Mesothelial cell of epicardium (in vitro differentiated cells): ENCODE data around the gene SUSD2. TPM values are rescaled to one million over a fixed set of nuclear protein-coding genes. Genes with fewer than 3 reads are reported as not detected.

ENCODE experiments used
- DNase-seq, 2 experiments: peaks; one replicate each; pipeline ENCODE4 v3.0.0; 2021; ENCODE audit warnings: low spot score in 2 of 2; ENCODE audit not compliant: unreplicated experiment in 2 of 2
- H3K27ac Mint-ChIP-seq: 2 replicates; pipeline ENCODE4 v1.8.0; 2021; ENCODE audit warnings: mixed read lengths
- H3K27me3 Mint-ChIP-seq: 2 replicates; pipeline ENCODE4 v1.8.0; 2021; ENCODE audit warnings: low read depth, mixed read lengths
- H3K36me3 Mint-ChIP-seq: 2 replicates; pipeline ENCODE4 v1.8.0; 2021; ENCODE audit warnings: mixed read lengths
- H3K4me1 Mint-ChIP-seq: 2 replicates; pipeline ENCODE4 v1.8.0; 2021; ENCODE audit warnings: mixed read lengths
- H3K4me3 Mint-ChIP-seq: 2 replicates; pipeline ENCODE4 v1.8.0; 2021; ENCODE audit warnings: mild to moderate bottlenecking, moderate library complexity, mixed read lengths
- H3K9me3 Mint-ChIP-seq: 2 replicates; pipeline ENCODE4 v1.8.0; 2021; ENCODE audit warnings: mixed read lengths
- CTCF ChIP-seq: fragments of 200-600 bp; sonication (generic); IDR thresholded peaks from one replicate; pipeline ENCODE4 v1.5.0; 2021; ENCODE audit warnings: antibody characterized with exemption; ENCODE audit not compliant: unreplicated experiment
- total RNA-seq: library from RNA; stranded (reverse); gene quantifications from 3 replicates; pipeline ENCODE4 v1.2.1, GENCODE V29; 2021

The SUSD2 gene
- total RNA-seq, 1 donor from 2014 or later = 1.2 TPM

DNA sequence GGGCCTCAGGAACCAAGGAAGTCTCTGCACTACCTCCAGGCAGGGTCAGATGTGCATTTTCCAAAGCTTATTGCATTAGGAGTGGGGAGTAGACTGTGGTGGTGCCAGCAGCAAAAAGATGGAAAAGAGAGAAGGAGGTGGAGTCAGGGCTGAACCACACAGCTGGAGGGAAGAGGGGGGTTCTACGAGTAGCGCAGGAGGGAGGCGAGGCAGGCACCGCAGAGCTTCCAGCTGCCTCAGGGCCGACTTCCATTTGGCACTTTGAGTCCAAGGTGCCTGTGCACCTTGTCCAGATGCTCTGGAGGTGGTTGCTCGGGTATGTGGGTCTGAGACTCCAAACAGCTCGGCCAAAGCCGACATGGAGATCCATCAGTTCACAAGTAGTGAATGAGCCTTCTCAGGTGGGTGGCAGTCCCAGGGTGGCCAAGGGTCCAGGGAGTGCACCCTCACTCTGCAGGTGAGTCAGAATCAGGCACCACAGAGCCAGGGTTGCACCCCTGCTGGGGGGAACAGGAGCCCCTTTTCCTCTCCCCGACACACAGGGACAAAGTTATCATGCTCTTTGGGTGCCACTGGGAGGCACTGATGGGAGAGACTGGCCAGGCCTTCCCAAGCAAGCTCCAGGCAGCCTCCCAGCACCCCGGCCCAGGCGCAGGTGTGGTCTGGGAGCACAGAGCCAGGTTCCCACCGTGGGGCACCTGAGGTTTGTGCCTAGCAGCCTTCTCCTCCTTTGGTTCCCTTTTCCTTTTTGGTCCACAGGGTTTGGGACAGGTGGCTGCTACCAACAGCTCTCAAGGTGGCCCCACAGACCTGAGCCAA, 33.4 kb downstream of the SUSD2 start:
- Mint-ChIP-seq H3K27ac (no peak overlapping the region), H3K36me3 (no peaks in the 10 kb centered on the region), H3K4me1 (peaks cover 11% of the 10 kb centered on the region), H3K27me3 (no peaks in the 10 kb centered on the region), H3K4me3 (no peak overlapping the region), H3K9me3 (no peaks in the 10 kb centered on the region)
- TF ChIP-seq CTCF = no peak
- no peak for DNase-seq

DNA sequence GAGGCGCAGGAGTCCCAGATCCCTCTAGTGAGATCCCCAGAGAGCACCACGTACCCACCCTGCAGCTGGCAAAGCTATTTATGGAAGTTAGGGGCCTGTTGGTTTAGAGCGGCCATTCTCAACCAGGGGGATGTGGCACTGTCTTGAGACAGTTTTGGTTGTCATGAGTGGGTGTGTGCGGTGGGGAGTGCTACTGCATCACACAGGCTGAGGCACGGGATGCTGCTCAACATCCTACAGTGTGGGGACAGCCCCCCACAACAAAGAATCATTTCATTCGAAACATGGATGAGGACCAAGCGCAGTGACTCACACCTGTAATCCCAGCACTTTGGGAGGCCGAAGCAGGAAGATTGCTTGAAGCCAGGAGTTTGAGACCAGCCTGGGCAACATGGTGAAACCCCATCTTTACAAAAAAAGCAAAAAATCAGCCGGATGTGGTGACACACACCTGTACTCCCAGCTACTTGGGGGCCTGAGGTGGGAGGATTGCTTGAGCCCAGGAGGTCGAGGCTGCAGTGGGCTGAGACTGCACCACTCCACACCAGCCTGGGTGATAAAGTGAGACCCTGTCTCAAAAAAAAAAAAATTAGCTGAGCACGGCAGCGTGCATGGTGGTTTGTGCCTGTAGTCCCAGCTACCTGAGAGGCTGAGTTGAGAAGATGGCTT, 35.4 kb downstream of the SUSD2 start:
- DNase-seq = no peak
- H3K27ac Mint-ChIP-seq = no peak overlapping the region
- H3K4me1 Mint-ChIP-seq = peaks cover 3% of the 10 kb centered on the region

DNA sequence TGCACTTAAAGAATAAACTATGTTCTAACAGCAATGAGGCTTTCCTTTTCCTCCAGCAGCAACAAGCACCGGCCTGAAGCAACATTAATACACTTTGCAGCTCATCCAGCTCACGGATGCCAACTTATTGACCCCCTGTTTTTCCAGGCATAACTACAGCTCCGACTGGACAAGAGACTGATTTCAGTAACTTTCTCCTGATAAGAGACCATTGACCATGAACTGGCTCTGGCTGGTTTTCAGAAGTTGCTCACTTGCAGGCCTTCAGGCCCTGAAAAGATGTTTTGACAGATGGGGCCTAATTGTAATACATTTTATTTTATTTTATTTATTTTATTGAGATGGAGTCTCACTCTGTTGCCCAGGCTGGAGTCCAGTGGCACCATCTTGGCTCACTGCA, 36.1 kb downstream of the SUSD2 start:
- Mint-ChIP-seq H3K4me3 (no peak overlapping the region), H3K27ac (no peak overlapping the region), H3K9me3 (no peaks in the 10 kb centered on the region), H3K36me3 (no peaks in the 10 kb centered on the region), H3K4me1 (no peaks in the 10 kb centered on the region), H3K27me3 (no peaks in the 10 kb centered on the region)
- TF ChIP-seq CTCF = no peak
- DNase-seq = no peak

More for the DNA sequence above, 35.4 kb downstream of the SUSD2 start:
- H3K9me3 Mint-ChIP-seq = no peaks in the 10 kb centered on the region
- no peaks in the 10 kb centered on the region for H3K36me3 Mint-ChIP-seq
- no peak overlapping the region for H3K4me3 Mint-ChIP-seq
- H3K27me3 Mint-ChIP-seq = no peaks in the 10 kb centered on the region
- no peak for TF ChIP-seq CTCF

DNA sequence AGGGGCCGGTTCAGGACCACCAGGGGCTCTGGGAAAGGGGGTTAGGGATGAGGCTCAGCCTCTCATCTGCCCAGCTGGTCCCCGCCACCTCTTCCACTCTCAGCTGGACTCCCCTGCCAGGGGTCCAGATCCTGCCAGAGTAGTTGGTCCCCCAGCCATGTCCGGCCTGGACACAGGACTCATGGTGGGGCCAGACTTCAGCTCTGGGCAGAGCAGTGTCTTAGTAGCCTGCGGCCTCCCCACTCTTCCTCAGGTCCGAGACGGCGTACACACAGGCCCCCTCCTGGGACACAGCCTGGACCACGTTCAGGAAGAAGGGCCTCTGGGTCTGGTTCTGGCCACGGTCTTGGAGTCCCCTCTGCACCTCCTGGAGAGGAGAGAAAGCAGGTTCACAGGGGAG, 38.5 kb downstream of the SUSD2 start:
- no peaks in the 10 kb centered on the region for H3K27me3 Mint-ChIP-seq
- no peak overlapping the region for H3K27ac Mint-ChIP-seq
- no peak overlapping the region for H3K4me3 Mint-ChIP-seq
- DNase-seq = no peak
- TF ChIP-seq CTCF = no peak
- no peaks in the 10 kb centered on the region for H3K4me1 Mint-ChIP-seq
- H3K36me3 Mint-ChIP-seq = peaks cover 1% of the 10 kb centered on the region
- peaks cover 4% of the 10 kb centered on the region for H3K9me3 Mint-ChIP-seq

GRCh38 chr22:24224468-24224867, 43.2 kb downstream of the SUSD2 start:
- no peak overlapping the region for H3K4me3 Mint-ChIP-seq

More at GRCh38 chr22:24224468-24224867, 43.2 kb downstream of the SUSD2 start:
- H3K9me3 Mint-ChIP-seq = peaks cover 8% of the 10 kb centered on the region
- no peak for DNase-seq
- H3K36me3 Mint-ChIP-seq = peaks cover 3% of the 10 kb centered on the region
- no peak for TF ChIP-seq CTCF
- H3K27ac Mint-ChIP-seq = no peak overlapping the region
- no peaks in the 10 kb centered on the region for H3K4me1 Mint-ChIP-seq
- H3K27me3 Mint-ChIP-seq = no peaks in the 10 kb centered on the region
